Skin epidermis (tissue), 12 donors: Measurements from ENCODE around the gene NAV2.
A peak's percentile ranks its signal among the peaks of the same experiment; 100 is the strongest.

Experiments used
- H3K27ac ChIP-seq, 21 experiments: fragments of 200-600 bp; sonication (generic) in 11 of 21; one replicate each; pipeline ENCODE4 v1.5.0; 2020; ENCODE audit warnings: mild to moderate bottlenecking in 3 of 21, inconsistent platforms in 2 of 21, moderate library complexity in 2 of 21
- H3K4me3 ChIP-seq, 7 experiments: fragments of 200-600 bp; sonication (generic) in 2 of 7; one replicate each; pipeline ENCODE4 v1.5.0; 2020; ENCODE audit warnings: inconsistent platforms in 2 of 7, mild to moderate bottlenecking in 2 of 7, moderate library complexity in 1 of 7

Gene NAV2

GRCh38 chr11:19793326-19793725, 80.7 kb downstream of the NAV2 start:
- Histone ChIP-seq H3K27ac (no peak overlapping the region), H3K4me3 (no peak overlapping the region)

- Histone ChIP-seq H3K4me3 (no peak overlapping the region), H3K27ac (no peak overlapping the region)
Measured at GRCh38 chr11:19794161-19794560, 81.5 kb downstream of the NAV2 start.

- H3K4me3 ChIP-seq: no peak overlapping the region
- H3K27ac ChIP-seq: no peak overlapping the region
Measured at GRCh38 chr11:19795082-19795481, 82.4 kb downstream of the NAV2 start.

- Histone ChIP-seq H3K4me3 (no peak overlapping the region), H3K27ac (no peak overlapping the region)
Measured at GRCh38 chr11:19800162-19800561, 87.5 kb downstream of the NAV2 start.

GRCh38 chr11:19800714-19801519, 88.3 kb downstream of the NAV2 start:
- H3K4me3 ChIP-seq: no peak overlapping the region
- peak overlapping the region in 1 of 21 experiments; percentile 12 for H3K27ac ChIP-seq

GRCh38 chr11:19802773-19803293, 90.2 kb downstream of the NAV2 start:
- no peak overlapping the region for H3K27ac ChIP-seq
- no peak overlapping the region for H3K4me3 ChIP-seq

GRCh38 chr11:19803506-19803998, 90.9 kb downstream of the NAV2 start:
- Histone ChIP-seq H3K4me3 (no peak overlapping the region), H3K27ac (no peak overlapping the region)

- Histone ChIP-seq H3K27ac (no peak overlapping the region), H3K4me3 (no peak overlapping the region)
Measured at GRCh38 chr11:19805376-19805775, 92.7 kb downstream of the NAV2 start.

GRCh38 chr11:19805827-19806226, 93.2 kb downstream of the NAV2 start:
- H3K27ac ChIP-seq: no peak overlapping the region
- no peak overlapping the region for H3K4me3 ChIP-seq

- Histone ChIP-seq H3K4me3 (no peak overlapping the region), H3K27ac (no peak overlapping the region)
Measured at GRCh38 chr11:19806251-19806650, 93.6 kb downstream of the NAV2 start.

GRCh38 chr11:19808076-19808911, 95.7 kb downstream of the NAV2 start:
- Histone ChIP-seq H3K4me3 (no peak overlapping the region), H3K27ac (no peak overlapping the region)

- no peak overlapping the region for H3K27ac ChIP-seq
Measured at GRCh38 chr11:19810852-19811251, 98.2 kb downstream of the NAV2 start.

GRCh38 chr11:19811380-19811779, 98.7 kb downstream of the NAV2 start:
- Histone ChIP-seq H3K27ac (no peak overlapping the region), H3K4me3 (no peak overlapping the region)

More at GRCh38 chr11:19810852-19811251, 98.2 kb downstream of the NAV2 start:
- H3K4me3 ChIP-seq: no peak overlapping the region

- Histone ChIP-seq H3K4me3 (no peak overlapping the region), H3K27ac (no peak overlapping the region)
Measured at GRCh38 chr11:19812096-19812495, 99.5 kb downstream of the NAV2 start.

- no peak overlapping the region for H3K4me3 ChIP-seq
- no peak overlapping the region for H3K27ac ChIP-seq
Measured at GRCh38 chr11:19812710-19813109, 100.1 kb downstream of the NAV2 start.

GRCh38 chr11:19813158-19813879, 100.7 kb downstream of the NAV2 start:
- H3K27ac ChIP-seq: no peak overlapping the region
- H3K4me3 ChIP-seq: no peak overlapping the region

GRCh38 chr11:19814421-19814820, 101.8 kb downstream of the NAV2 start:
- H3K27ac ChIP-seq: no peak overlapping the region

GRCh38 chr11:19816040-19816439, 103.4 kb downstream of the NAV2 start:
- Histone ChIP-seq H3K4me3 (no peak overlapping the region), H3K27ac (no peak overlapping the region)

More at GRCh38 chr11:19814421-19814820, 101.8 kb downstream of the NAV2 start:
- no peak overlapping the region for H3K4me3 ChIP-seq

GRCh38 chr11:19816817-19817216, 104.2 kb downstream of the NAV2 start:
- peak overlapping the region in 1 of 21 experiments; percentile 9 for H3K27ac ChIP-seq
- H3K4me3 ChIP-seq: no peak overlapping the region
